Natural killer cell (primary cell): Measurements from ENCODE around the gene FRZB. TPM values are rescaled to one million over a fixed set of nuclear protein-coding genes. Genes with fewer than 3 reads are reported as not detected.

Experiments
- ATAC-seq, 3 donors: fragments of 150-1000 bp in 2 of 3; fragments of 200-7000 bp in 1 of 3; cut with Tn5 transposase; 1 replicate in 1 of 3; 2 replicates in 2 of 3; pipeline ENCODE4 v1.10.0; 2021; ENCODE audit warnings: mild to moderate bottlenecking in 2 of 3, moderate library complexity in 2 of 3
- DNase-seq, 2 donors: peaks; one replicate each; pipeline versions ENCODE4 v3.0.0 to v3.0.0-alpha.2; 2013 to 2021; ENCODE audit warnings: mixed read lengths in 1 of 2
- H3K27ac ChIP-seq: one replicate; pipeline ENCODE4 v1.5.1; 2013; ENCODE audit warnings: mild to moderate bottlenecking, low read length
- H3K27me3 ChIP-seq: one replicate; pipeline ENCODE4 v1.6.1; 2013; ENCODE audit warnings: low read length; ENCODE audit not compliant: control insufficient read depth, insufficient read depth
- H3K36me3 ChIP-seq: one replicate; pipeline ENCODE4 v1.6.1; 2013; ENCODE audit warnings: low read length; ENCODE audit not compliant: control insufficient read depth, insufficient read depth
- H3K4me1 ChIP-seq: one replicate; pipeline ENCODE4 v1.6.1; 2013; ENCODE audit warnings: low read length; ENCODE audit not compliant: control insufficient read depth, insufficient read depth
- H3K4me3 ChIP-seq: one replicate; pipeline ENCODE4 v1.5.1; 2013; ENCODE audit warnings: low read length
- H3K9me3 ChIP-seq: one replicate; pipeline ENCODE4 v1.6.1; 2013; ENCODE audit warnings: low read length; ENCODE audit not compliant: control insufficient read depth, insufficient read depth
- H3K27ac Mint-ChIP-seq, 2 donors: one replicate each; pipeline ENCODE4 v1.8.0; 2022; ENCODE audit warnings: mild to moderate bottlenecking in 2 of 2, mixed read lengths in 2 of 2, moderate library complexity in 1 of 2
- H3K27me3 Mint-ChIP-seq, 2 donors: one replicate each; pipeline ENCODE4 v1.8.0; 2022; ENCODE audit warnings: low read depth in 2 of 2, mixed read lengths in 2 of 2
- H3K36me3 Mint-ChIP-seq: one replicate; pipeline ENCODE4 v1.8.0; 2022; ENCODE audit warnings: mixed read lengths
- H3K4me1 Mint-ChIP-seq, 2 donors: one replicate each; pipeline ENCODE4 v1.8.0; 2022; ENCODE audit warnings: mixed read lengths in 2 of 2
- H3K4me3 Mint-ChIP-seq: one replicate; pipeline ENCODE4 v1.8.0; 2022; ENCODE audit warnings: mild to moderate bottlenecking, moderate library complexity, mixed read lengths
- H3K9me3 Mint-ChIP-seq, 2 donors: one replicate each; pipeline ENCODE4 v1.8.0; 2022; ENCODE audit warnings: mixed read lengths in 2 of 2
- WGBS: methylation state at CpG from one replicate; pipeline ENCODE4 v1.1.7; 2013; ENCODE audit warnings: missing lambda C conversion rate; ENCODE audit not compliant: insufficient coverage; 5-methylcytosine and 5-hydroxymethylcytosine counted together
- intact Hi-C: fragments of 100-400 bp; cut with micrococcal nuclease; formaldehyde crosslinking; loops from one replicate; pipeline ENCODE4 v1.14.2; 2022
- total RNA-seq, 4 donors: library from RNA; stranded (reverse); fragments of 120-200 nt in 1 of 4; gene quantifications; one replicate each; pipeline versions ENCODE4 v1.2.3 to v1.2.4, GENCODE V29; 2013 to 2022
- TF ChIP-seq, protein P1 (sequence below): fragments of 200-600 bp; IDR thresholded peaks from one replicate; pipeline ENCODE4 v1.8.0; 2022; ENCODE audit warnings: antibody characterized with exemption

Gene FRZB
- total RNA-seq, 3 donors from 2014 or later (not counting 1 experiment from before 2014, with no cell fraction given), result not detected

DNA sequence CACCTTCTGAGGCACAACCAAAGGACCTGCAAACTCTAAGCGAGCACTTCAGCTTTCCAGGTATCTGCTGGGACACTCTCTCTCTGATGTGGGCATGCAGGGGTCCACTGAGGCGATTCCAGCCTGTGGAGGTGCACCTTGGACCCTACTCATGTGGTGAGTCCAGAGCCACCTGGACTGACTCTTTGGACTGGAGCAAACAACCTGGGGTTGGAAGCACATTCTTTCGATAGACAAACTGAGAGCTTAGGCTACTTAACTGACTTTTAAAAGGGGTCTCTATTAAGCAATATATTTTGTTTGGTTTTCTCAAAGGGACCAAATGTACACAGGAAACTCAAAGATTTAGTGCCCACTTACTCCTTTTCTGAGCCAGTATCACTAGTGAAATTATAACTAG lies 51.6 kb downstream of the FRZB start:
- Mint-ChIP-seq H3K36me3 (no peaks in the 10 kb centered on the region), H3K27me3 (peaks cover 0 to 5% of the 10 kb centered on the region in 2 donors)
- intact Hi-C loops, result no loop called here

DNA sequence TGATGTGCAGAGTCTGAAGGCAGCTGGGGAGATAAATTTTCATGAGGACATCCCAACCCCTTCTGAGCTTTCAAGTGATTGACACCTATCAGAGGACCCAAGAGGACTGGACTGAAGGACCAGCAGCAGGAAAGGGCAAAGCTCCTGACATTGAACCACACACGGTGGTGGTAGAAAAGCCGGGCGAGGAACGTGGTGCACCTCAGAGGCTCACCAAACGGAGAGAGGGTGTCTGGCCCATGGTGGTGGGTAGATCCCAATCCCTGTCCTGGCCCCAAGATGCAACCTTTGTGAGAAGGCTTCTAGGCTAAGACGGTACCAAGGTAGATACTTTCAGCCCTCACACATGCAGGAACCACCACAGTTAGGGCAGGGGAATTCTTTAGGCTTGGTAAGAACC lies 52.1 kb downstream of the FRZB start:
- H3K36me3 ChIP-seq, result no peaks in the 10 kb centered on the region
- ATAC-seq (no peak), DNase-seq (no peak)
- no peaks in the 10 kb centered on the region for H3K4me1 ChIP-seq
- no peaks in the 10 kb centered on the region for H3K27me3 ChIP-seq
- Mint-ChIP-seq H3K4me1 (no peaks in the 10 kb centered on the region), H3K27me3 (peaks cover 0 to 5% of the 10 kb centered on the region in 2 donors), H3K27ac (no peak overlapping the region), H3K9me3 (peaks cover 0 to 2% of the 10 kb centered on the region in 2 donors), H3K36me3 (no peaks in the 10 kb centered on the region), H3K4me3 (no peak overlapping the region)
- H3K9me3 ChIP-seq, result no peaks in the 10 kb centered on the region
- H3K27ac ChIP-seq, result no peak overlapping the region
- TF ChIP-seq, protein P1, sequence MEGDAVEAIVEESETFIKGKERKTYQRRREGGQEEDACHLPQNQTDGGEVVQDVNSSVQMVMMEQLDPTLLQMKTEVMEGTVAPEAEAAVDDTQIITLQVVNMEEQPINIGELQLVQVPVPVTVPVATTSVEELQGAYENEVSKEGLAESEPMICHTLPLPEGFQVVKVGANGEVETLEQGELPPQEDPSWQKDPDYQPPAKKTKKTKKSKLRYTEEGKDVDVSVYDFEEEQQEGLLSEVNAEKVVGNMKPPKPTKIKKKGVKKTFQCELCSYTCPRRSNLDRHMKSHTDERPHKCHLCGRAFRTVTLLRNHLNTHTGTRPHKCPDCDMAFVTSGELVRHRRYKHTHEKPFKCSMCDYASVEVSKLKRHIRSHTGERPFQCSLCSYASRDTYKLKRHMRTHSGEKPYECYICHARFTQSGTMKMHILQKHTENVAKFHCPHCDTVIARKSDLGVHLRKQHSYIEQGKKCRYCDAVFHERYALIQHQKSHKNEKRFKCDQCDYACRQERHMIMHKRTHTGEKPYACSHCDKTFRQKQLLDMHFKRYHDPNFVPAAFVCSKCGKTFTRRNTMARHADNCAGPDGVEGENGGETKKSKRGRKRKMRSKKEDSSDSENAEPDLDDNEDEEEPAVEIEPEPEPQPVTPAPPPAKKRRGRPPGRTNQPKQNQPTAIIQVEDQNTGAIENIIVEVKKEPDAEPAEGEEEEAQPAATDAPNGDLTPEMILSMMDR, result no peak
- 90% methylated on average over 6 of the region's 6 CpGs for WGBS
- intact Hi-C loops, result no loop called here
- no peak overlapping the region for H3K4me3 ChIP-seq

More for the DNA sequence above, 51.6 kb downstream of the FRZB start:
- H3K4me3 Mint-ChIP-seq, result no peak overlapping the region
- TF ChIP-seq, protein P1, result no peak
- peaks cover 0 to 2% of the 10 kb centered on the region in 2 donors for H3K9me3 Mint-ChIP-seq
- Histone ChIP-seq H3K36me3 (no peaks in the 10 kb centered on the region), H3K4me1 (no peaks in the 10 kb centered on the region), H3K9me3 (no peaks in the 10 kb centered on the region), H3K27me3 (no peaks in the 10 kb centered on the region), H3K4me3 (no peak overlapping the region), H3K27ac (no peak overlapping the region)
- DNase-seq (no peak), ATAC-seq (no peak)
- H3K4me1 Mint-ChIP-seq, result no peaks in the 10 kb centered on the region
- no peak overlapping the region for H3K27ac Mint-ChIP-seq
- 80% methylated on average over 3 of the region's 3 CpGs for WGBS

GRCh38 chr2:182810087-182810486 lies 56.4 kb downstream of the FRZB start:
- Mint-ChIP-seq H3K36me3 (no peaks in the 10 kb centered on the region), H3K4me1 (no peaks in the 10 kb centered on the region), H3K27me3 (peaks cover 0 to 5% of the 10 kb centered on the region in 2 donors), H3K4me3 (no peak overlapping the region), H3K9me3 (peaks cover 0 to 2% of the 10 kb centered on the region in 2 donors), H3K27ac (no peak overlapping the region)
- H3K36me3 ChIP-seq, result no peaks in the 10 kb centered on the region
- ATAC-seq (no peak), DNase-seq (no peak)
- intact Hi-C loops, result no loop called here
- H3K27ac ChIP-seq, result no peak overlapping the region
- no peak overlapping the region for H3K4me3 ChIP-seq
- no peaks in the 10 kb centered on the region for H3K27me3 ChIP-seq
- no peaks in the 10 kb centered on the region for H3K9me3 ChIP-seq
- TF ChIP-seq, protein P1, result no peak
- WGBS, result 86% methylated on average over 3 of the region's 3 CpGs
- H3K4me1 ChIP-seq, result no peaks in the 10 kb centered on the region

GRCh38 chr2:182807319-182807718 lies 59.1 kb downstream of the FRZB start:
- no peaks in the 10 kb centered on the region for H3K4me1 ChIP-seq
- H3K27me3 ChIP-seq, result no peaks in the 10 kb centered on the region
- TF ChIP-seq, protein P1, result no peak
- no peak overlapping the region for H3K4me3 Mint-ChIP-seq
- no peak overlapping the region for H3K27ac Mint-ChIP-seq
- no peak overlapping the region for H3K4me3 ChIP-seq
- peaks cover 0 to 1% of the 10 kb centered on the region in 2 donors for H3K9me3 Mint-ChIP-seq
- no peaks in the 10 kb centered on the region for H3K4me1 Mint-ChIP-seq
- peaks cover 0 to 4% of the 10 kb centered on the region in 2 donors for H3K27me3 Mint-ChIP-seq
- intact Hi-C loops, result no loop called here
- ATAC-seq (no peak), DNase-seq (no peak)
- 80% methylated on average over 3 of the region's 3 CpGs for WGBS
- no peaks in the 10 kb centered on the region for H3K36me3 Mint-ChIP-seq
- H3K27ac ChIP-seq, result no peak overlapping the region
- no peaks in the 10 kb centered on the region for H3K9me3 ChIP-seq
- H3K36me3 ChIP-seq, result no peaks in the 10 kb centered on the region
